ENCODE measurements around the gene USP35.

GRCh38 chr11:78212586-78213371 lies 24.1 kb downstream of the USP35 start:
- TF ChIP-seq, protein P1, sequence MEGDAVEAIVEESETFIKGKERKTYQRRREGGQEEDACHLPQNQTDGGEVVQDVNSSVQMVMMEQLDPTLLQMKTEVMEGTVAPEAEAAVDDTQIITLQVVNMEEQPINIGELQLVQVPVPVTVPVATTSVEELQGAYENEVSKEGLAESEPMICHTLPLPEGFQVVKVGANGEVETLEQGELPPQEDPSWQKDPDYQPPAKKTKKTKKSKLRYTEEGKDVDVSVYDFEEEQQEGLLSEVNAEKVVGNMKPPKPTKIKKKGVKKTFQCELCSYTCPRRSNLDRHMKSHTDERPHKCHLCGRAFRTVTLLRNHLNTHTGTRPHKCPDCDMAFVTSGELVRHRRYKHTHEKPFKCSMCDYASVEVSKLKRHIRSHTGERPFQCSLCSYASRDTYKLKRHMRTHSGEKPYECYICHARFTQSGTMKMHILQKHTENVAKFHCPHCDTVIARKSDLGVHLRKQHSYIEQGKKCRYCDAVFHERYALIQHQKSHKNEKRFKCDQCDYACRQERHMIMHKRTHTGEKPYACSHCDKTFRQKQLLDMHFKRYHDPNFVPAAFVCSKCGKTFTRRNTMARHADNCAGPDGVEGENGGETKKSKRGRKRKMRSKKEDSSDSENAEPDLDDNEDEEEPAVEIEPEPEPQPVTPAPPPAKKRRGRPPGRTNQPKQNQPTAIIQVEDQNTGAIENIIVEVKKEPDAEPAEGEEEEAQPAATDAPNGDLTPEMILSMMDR (IDR thresholded peaks at IDR 0.05), result no peak
- TF ChIP-seq POLR2A (IDR thresholded peaks at IDR 0.05), result no peak

Data from adrenal gland (tissue), 5 donors.